ENCODE data around the gene CDR2L.

CDR2L gene

GRCh38 chr17:74987418-74987908 lies at the start of gene CDR2L:
CDR2L (plus strand) TSS chr17:74987632; CDS start chr17:74988044, 412 bp downstream.
- DNase-seq (ENCODE audit: insufficient read length, low spot score) (peak; percentile 98), FAIRE-seq (peak; percentile 97)

GRCh38 chr17:74938194-74938950 lies 49.1 kb upstream of the CDR2L start:
- no peak for DNase-seq (ENCODE audit: insufficient read length, low spot score)
- no peak for FAIRE-seq

- no peak for DNase-seq (ENCODE audit: insufficient read length, low spot score)
- no peak for FAIRE-seq
Observed at GRCh38 chr17:74939534-74939933, 47.9 kb upstream of the CDR2L start.

GRCh38 chr17:74941128-74941725 lies 46.2 kb upstream of the CDR2L start:
- DNase-seq (ENCODE audit: insufficient read length, low spot score) (no peak), FAIRE-seq (no peak)

- DNase-seq (ENCODE audit: insufficient read length, low spot score) = no peak
- FAIRE-seq = no peak
Observed at GRCh38 chr17:74943808-74944522, 43.5 kb upstream of the CDR2L start.

- DNase-seq (ENCODE audit: insufficient read length, low spot score) (no peak), FAIRE-seq (no peak)
Observed at GRCh38 chr17:74945543-74945942, 41.9 kb upstream of the CDR2L start.

GRCh38 chr17:74946641-74947040 lies 40.8 kb upstream of the CDR2L start:
- FAIRE-seq (no peak), DNase-seq (ENCODE audit: insufficient read length, low spot score) (no peak)

GRCh38 chr17:74947041-74947754 lies 40.2 kb upstream of the CDR2L start:
- DNase-seq (ENCODE audit: insufficient read length, low spot score) = no peak
- peak; percentile 54 for FAIRE-seq

GRCh38 chr17:74949455-74950115 lies 37.8 kb upstream of the CDR2L start:
- no peak for DNase-seq (ENCODE audit: insufficient read length, low spot score)
- FAIRE-seq = no peak

- peak; percentile 23 for FAIRE-seq
- DNase-seq (ENCODE audit: insufficient read length, low spot score) = no peak
Observed at GRCh38 chr17:74950207-74950606, 37.2 kb upstream of the CDR2L start.

GRCh38 chr17:74951065-74951464 lies 36.4 kb upstream of the CDR2L start:
- DNase-seq (ENCODE audit: insufficient read length, low spot score) = no peak
- no peak for FAIRE-seq

- DNase-seq (ENCODE audit: insufficient read length, low spot score) (no peak), FAIRE-seq (no peak)
Observed at GRCh38 chr17:74951680-74952421, 35.6 kb upstream of the CDR2L start.

- FAIRE-seq (no peak), DNase-seq (ENCODE audit: insufficient read length, low spot score) (no peak)
Observed at GRCh38 chr17:74952431-74953133, 34.9 kb upstream of the CDR2L start.

- DNase-seq (ENCODE audit: insufficient read length, low spot score) = no peak
- FAIRE-seq = no peak
Observed at GRCh38 chr17:74953134-74953687, 34.2 kb upstream of the CDR2L start.

- DNase-seq (ENCODE audit: insufficient read length, low spot score) (no peak), FAIRE-seq (no peak)
Observed at GRCh38 chr17:74954115-74954514, 33.3 kb upstream of the CDR2L start.

GRCh38 chr17:74954665-74955421 lies 32.6 kb upstream of the CDR2L start:
- no peak for FAIRE-seq

GRCh38 chr17:74956093-74956492 lies 31.3 kb upstream of the CDR2L start:
- FAIRE-seq (no peak), DNase-seq (ENCODE audit: insufficient read length, low spot score) (no peak)

More at GRCh38 chr17:74954665-74955421, 32.6 kb upstream of the CDR2L start:
- DNase-seq (ENCODE audit: insufficient read length, low spot score) = no peak
